Measurements from ENCODE around the gene PRPF19. TPM values are rescaled to one million over a fixed set of nuclear protein-coding genes. Genes with fewer than 3 reads are reported as not detected.

The PRPF19 gene
- total and polyA plus RNA-seq, 7 donors, result 37.1 to 92.3 (median 41.2) TPM

DNA sequence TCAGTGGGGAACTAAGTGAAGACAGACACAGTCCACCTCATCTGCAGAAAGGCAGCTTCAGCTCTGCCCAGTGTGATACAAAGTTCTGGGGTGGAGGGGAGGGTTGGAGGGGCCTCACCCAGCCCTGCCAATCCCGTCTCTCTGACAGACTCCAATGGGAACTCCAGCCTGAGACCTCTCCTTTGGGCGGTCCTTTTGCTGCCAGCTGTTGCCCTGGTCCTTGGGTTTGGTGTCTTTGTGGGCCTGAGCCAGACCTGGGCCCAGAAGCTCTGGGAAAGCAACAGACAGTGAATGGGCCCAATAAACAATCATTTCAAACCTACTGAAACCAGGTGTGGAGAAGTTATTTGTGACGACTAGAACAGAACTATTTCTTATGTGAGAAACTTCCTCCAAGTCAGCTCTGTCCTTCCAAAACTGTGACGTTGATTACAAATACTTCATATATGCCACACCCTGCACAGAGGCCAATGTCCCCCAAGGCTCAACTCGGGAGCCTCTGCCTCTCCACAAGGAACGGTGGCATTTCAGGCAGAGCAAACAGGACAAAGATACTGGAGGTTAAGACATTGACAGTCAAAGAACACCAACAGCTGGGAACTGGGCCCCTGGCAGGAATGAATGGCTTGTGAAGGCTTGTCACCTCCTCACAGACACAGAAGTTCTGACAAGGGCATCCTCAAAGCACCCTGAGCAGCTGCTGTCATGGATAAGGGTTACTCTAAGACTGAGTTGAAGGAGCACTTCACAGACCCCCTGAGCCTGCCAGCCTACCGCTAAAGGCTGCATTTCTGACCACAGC lies 30.8 kb downstream of the PRPF19 start:
- WGBS, 2 donors, result 57 to 81% methylated on average over 7 of the region's 7 CpGs
- Histone ChIP-seq H3K4me1 (no peaks in the 10 kb centered on the region), H3K4me3 (no peak overlapping the region), H3K27me3 (no peaks in the 10 kb centered on the region), H3K36me3 (peaks cover 0 to 17% (median 6%) of the 10 kb centered on the region in 4 donors), H3K27ac (no peak overlapping the region), H3K9me3 (no peaks in the 10 kb centered on the region)
- DNase-seq, result peak; percentile 38
- intact Hi-C loops (cut with DNase I), result no loop called here
- no peak for TF ChIP-seq POLR2A (IDR thresholded peaks at IDR 0.05)

DNA sequence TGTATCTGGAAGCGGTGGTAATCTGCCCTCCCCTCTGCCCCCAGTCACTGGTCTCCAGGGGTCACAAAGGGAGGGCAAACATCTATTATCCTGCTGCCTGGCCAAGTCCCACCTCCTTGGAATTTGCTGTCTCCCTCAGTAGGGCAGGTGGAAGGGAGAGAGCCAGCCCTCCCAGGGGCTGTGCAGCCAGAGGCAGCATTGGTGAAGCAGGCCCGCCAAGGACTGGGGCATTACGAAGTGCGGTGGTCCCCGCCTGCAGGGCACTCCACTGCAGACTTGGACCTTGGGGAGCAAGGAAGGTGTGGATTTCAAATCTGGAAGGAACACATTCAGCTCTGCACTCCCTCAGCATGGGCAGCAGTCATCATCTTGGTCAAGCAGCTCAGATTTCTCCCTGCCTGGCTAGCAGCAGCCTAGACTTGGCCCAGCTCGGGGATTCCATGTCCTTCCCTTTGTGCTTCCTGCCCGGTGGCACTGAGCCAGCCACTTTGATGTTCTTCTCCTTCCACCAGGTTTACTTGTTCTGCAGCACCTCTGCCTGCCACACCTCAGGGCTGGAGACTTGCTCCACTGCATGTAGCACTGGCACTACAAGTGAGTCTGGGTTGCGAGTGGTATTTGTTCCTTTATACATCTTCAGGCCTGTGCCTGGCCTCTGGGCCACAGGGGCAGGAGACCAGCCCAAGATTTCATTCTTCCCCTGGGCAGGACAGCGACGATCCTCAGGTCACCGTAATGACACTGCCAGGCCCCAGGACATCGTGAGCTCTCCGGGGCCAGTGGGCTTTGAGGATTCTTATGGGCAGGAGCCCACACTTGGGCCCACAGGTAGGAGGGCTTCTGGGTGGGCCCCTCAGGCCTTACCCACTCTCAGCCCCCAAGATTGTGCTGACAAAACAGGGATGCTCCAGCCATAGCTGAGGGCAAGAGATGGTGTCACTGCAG lies 31.7 kb downstream of the PRPF19 start:
- Histone ChIP-seq H3K27ac (no peak overlapping the region), H3K36me3 (peaks cover 0 to 8% (median 4%) of the 10 kb centered on the region in 4 donors), H3K9me3 (no peaks in the 10 kb centered on the region), H3K27me3 (no peaks in the 10 kb centered on the region), H3K4me3 (no peak overlapping the region), H3K4me1 (no peaks in the 10 kb centered on the region)
- WGBS, 2 donors, result 92 to 95% methylated on average over 13 of the region's 13 CpGs
- intact Hi-C loops (cut with DNase I), result no loop called here
- TF ChIP-seq, protein P1, sequence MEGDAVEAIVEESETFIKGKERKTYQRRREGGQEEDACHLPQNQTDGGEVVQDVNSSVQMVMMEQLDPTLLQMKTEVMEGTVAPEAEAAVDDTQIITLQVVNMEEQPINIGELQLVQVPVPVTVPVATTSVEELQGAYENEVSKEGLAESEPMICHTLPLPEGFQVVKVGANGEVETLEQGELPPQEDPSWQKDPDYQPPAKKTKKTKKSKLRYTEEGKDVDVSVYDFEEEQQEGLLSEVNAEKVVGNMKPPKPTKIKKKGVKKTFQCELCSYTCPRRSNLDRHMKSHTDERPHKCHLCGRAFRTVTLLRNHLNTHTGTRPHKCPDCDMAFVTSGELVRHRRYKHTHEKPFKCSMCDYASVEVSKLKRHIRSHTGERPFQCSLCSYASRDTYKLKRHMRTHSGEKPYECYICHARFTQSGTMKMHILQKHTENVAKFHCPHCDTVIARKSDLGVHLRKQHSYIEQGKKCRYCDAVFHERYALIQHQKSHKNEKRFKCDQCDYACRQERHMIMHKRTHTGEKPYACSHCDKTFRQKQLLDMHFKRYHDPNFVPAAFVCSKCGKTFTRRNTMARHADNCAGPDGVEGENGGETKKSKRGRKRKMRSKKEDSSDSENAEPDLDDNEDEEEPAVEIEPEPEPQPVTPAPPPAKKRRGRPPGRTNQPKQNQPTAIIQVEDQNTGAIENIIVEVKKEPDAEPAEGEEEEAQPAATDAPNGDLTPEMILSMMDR (IDR thresholded peaks at IDR 0.05), result no peak
- peak; percentile 60 for DNase-seq

DNA sequence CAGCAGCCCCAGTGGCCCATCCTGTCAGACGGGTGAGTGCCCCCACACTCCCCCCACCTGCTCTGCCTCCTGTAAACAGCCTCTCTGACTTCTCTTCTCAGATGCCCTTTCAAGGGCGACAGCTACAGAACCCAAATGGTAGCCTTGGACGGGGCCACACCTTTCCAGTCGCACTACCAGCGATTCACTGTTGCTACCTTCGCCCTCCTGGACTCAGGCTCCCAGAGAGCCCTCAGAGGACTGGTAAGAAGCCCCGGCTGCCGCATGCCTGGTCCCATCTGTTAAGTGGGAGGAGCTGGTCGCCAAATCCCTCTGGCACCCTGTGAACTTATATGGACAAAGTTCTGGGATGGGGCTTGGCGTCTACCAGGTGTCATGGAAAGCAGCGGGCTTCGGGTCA lies 32.9 kb downstream of the PRPF19 start:
- Histone ChIP-seq H3K36me3 (peaks cover 0 to 7% (median 0%) of the 10 kb centered on the region in 4 donors), H3K9me3 (no peaks in the 10 kb centered on the region), H3K27ac (no peak overlapping the region), H3K4me3 (no peak overlapping the region), H3K4me1 (no peaks in the 10 kb centered on the region), H3K27me3 (no peaks in the 10 kb centered on the region)
- intact Hi-C loops (cut with DNase I), result no loop called here
- peak; percentile 54 for DNase-seq
- 87 to 89% methylated on average over 12 of the region's 12 CpGs for WGBS, 2 donors
- TF ChIP-seq POLR2A (IDR thresholded peaks at IDR 0.05) (no peak), POLR2AphosphoS5 (IDR thresholded peaks at IDR 0.05) (no peak), EP300 (IDR thresholded peaks at IDR 0.05) (no peak)
- TF ChIP-seq, protein P1 (IDR thresholded peaks at IDR 0.05), result no peak

DNA sequence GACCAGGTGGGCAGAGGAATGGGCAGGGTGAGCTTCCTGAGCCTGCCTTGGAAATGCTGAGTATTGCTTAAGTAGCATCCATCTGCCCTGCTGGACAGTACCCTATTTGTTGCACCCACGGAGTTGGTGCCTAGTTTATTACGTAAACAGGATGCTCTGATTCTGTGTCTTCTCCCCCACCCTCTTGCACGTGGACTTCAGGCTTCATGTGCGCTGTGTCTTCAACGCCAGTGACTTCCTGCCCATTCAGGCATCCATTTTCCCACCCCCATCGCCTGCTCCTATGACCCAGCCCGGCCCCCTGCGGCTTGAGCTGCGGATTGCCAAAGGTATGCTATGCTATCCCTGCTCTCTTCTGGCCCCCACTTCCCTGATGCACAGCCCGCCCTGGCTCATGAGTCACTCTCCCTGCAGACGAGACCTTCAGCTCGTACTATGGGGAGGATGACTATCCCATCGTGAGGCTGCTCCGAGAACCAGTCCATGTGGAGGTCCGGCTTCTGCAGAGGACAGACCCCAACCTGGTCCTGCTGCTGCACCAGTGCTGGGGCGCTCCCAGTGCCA lies 33.3 kb downstream of the PRPF19 start:
- Histone ChIP-seq H3K27ac (no peak overlapping the region), H3K9me3 (no peaks in the 10 kb centered on the region), H3K4me1 (no peaks in the 10 kb centered on the region), H3K4me3 (no peak overlapping the region), H3K36me3 (peaks cover 0 to 2% (median 0%) of the 10 kb centered on the region in 4 donors), H3K27me3 (no peaks in the 10 kb centered on the region)
- TF ChIP-seq, protein P1 (IDR thresholded peaks at IDR 0.05), result no peak
- TF ChIP-seq EP300 (IDR thresholded peaks at IDR 0.05) (no peak), POLR2A (IDR thresholded peaks at IDR 0.05) (no peak), POLR2AphosphoS5 (IDR thresholded peaks at IDR 0.05) (no peak)
- DNase-seq, result peak; percentile 48
- intact Hi-C loops (cut with DNase I), result no loop called here
- WGBS, 2 donors, result 73 to 77% methylated on average over 16 of the region's 16 CpGs
